ENCODE results near the gene NPR2. TPM values are rescaled to one million over a fixed set of nuclear protein-coding genes. Genes with fewer than 3 reads are reported as not detected.
A peak's percentile ranks its signal among the peaks of the same experiment; 100 is the strongest.

The NPR2 gene
- total RNA-seq, 4 donors from 2014 or later: 22.0 to 35.9 (median 29.7) TPM

- intact Hi-C loops (cut with DNase I): no loop called here
- Histone ChIP-seq H3K36me3 (peaks cover 0 to 15% (median 6%) of the 10 kb centered on the region in 4 donors), H3K4me1 (peaks cover 18 to 37% (median 35%) of the 10 kb centered on the region in 4 donors), H3K9me3 (no peaks in the 10 kb centered on the region), H3K27ac (replicated peaks in 1 of 4) (no peak overlapping the region), H3K27me3 (no peaks in the 10 kb centered on the region), H3K4me3 (no peak overlapping the region)
- DNase-seq (ENCODE audit: extremely low spot score): no peak
- no peak for TF ChIP-seq POLR2AphosphoS5 (IDR thresholded peaks at IDR 0.05)
- TF ChIP-seq POLR2A (IDR thresholded peaks at IDR 0.05; ENCODE audit: low read depth): no peak
- no peak for TF ChIP-seq EP300 (IDR thresholded peaks at IDR 0.05)
- TF ChIP-seq CTCF (IDR thresholded peaks at IDR 0.05): no peak
- WGBS: 90% methylated on average over 15 of the region's 15 CpGs
Measured at GRCh38 chr9:35840881-35841644, 49.7 kb downstream of the NPR2 start.

- Histone ChIP-seq H3K9me3 (no peaks in the 10 kb centered on the region), H3K27ac (replicated peaks in 1 of 4) (no peak overlapping the region), H3K4me3 (no peak overlapping the region), H3K36me3 (peaks cover 0 to 17% (median 10%) of the 10 kb centered on the region in 4 donors), H3K27me3 (no peaks in the 10 kb centered on the region), H3K4me1 (peaks cover 23 to 42% (median 40%) of the 10 kb centered on the region in 4 donors)
- intact Hi-C loops (cut with DNase I): no loop called here
- no peak for DNase-seq (ENCODE audit: extremely low spot score)
- TF ChIP-seq CTCF (IDR thresholded peaks at IDR 0.05) (no peak), EP300 (IDR thresholded peaks at IDR 0.05) (no peak), POLR2AphosphoS5 (IDR thresholded peaks at IDR 0.05) (no peak), POLR2A (IDR thresholded peaks at IDR 0.05; ENCODE audit: low read depth) (no peak)
- 57% methylated on average over 2 of the region's 5 CpGs for WGBS
Measured at GRCh38 chr9:35841645-35841900, 50.2 kb downstream of the NPR2 start.

GRCh38 chr9:35842020-35842745 is 50.8 kb downstream of the NPR2 start:
- Histone ChIP-seq H3K9me3 (no peaks in the 10 kb centered on the region), H3K27me3 (no peaks in the 10 kb centered on the region), H3K36me3 (peaks cover 0 to 23% (median 16%) of the 10 kb centered on the region in 4 donors), H3K27ac (replicated peaks in 1 of 4) (no peak overlapping the region), H3K4me1 (peaks cover 23 to 48% (median 45%) of the 10 kb centered on the region in 4 donors), H3K4me3 (no peak overlapping the region)
- WGBS: 100% methylated on average over 3 of the region's 17 CpGs
- no peak for TF ChIP-seq POLR2A (IDR thresholded peaks at IDR 0.05; ENCODE audit: low read depth)
- TF ChIP-seq POLR2AphosphoS5 (IDR thresholded peaks at IDR 0.05): no peak
- no peak for TF ChIP-seq EP300 (IDR thresholded peaks at IDR 0.05)
- no peak for TF ChIP-seq CTCF (IDR thresholded peaks at IDR 0.05)
- intact Hi-C loops (cut with DNase I): no loop called here
- DNase-seq (ENCODE audit: extremely low spot score): no peak

GRCh38 chr9:35842795-35843194 is 51.4 kb downstream of the NPR2 start:
- TF ChIP-seq EP300 (IDR thresholded peaks at IDR 0.05) (no peak), CTCF (IDR thresholded peaks at IDR 0.05) (no peak), POLR2AphosphoS5 (IDR thresholded peaks at IDR 0.05) (no peak), POLR2A (IDR thresholded peaks at IDR 0.05; ENCODE audit: low read depth) (no peak)
- Histone ChIP-seq H3K27me3 (no peaks in the 10 kb centered on the region), H3K9me3 (no peaks in the 10 kb centered on the region), H3K27ac (replicated peaks in 1 of 4) (peak overlapping the region in 3 of 4 donors; percentile 75 to 84 (median 82)), H3K4me1 (peaks cover 27 to 54% (median 51%) of the 10 kb centered on the region in 4 donors), H3K36me3 (peaks cover 0 to 26% (median 20%) of the 10 kb centered on the region in 4 donors), H3K4me3 (no peak overlapping the region)
- intact Hi-C loops (cut with DNase I): no loop called here
- DNase-seq (ENCODE audit: extremely low spot score): no peak
- 76% methylated on average over 3 of the region's 3 CpGs for WGBS
